B cell (primary cell): ENCODE measurements around the gene TMSB4X. TPM values are rescaled to one million over a fixed set of nuclear protein-coding genes. Genes with fewer than 3 reads are reported as not detected.

ENCODE experiments used
- ATAC-seq: fragments of 200-7000 bp; cut with Tn5 transposase; one replicate; pipeline ENCODE4 v1.10.0; 2021; ENCODE audit warnings: low read depth, mild to moderate bottlenecking, moderate number of reproducible peaks, moderate library complexity
- CTCF ChIA-PET: fragments of 350-600 bp; sonication (Branson Sonifier 250); formaldehyde crosslinking; loops from one replicate; lab custom pipeline; 2021; ENCODE audit warnings: antibody characterized with exemption, inconsistent platforms; lab: Charles Lee
- POLR2A ChIA-PET: fragments of 350-600 bp; sonication (Branson Sonifier 250); formaldehyde crosslinking; loops from one replicate; lab custom pipeline; 2021; ENCODE audit warnings: antibody characterized with exemption; lab: Charles Lee
- DNase-seq: peaks from one replicate; pipeline ENCODE4 v3.0.0; 2013
- H2AFZ ChIP-seq: 2 replicates; pipeline ENCODE4 v1.6.1; 2012; ENCODE audit warnings: mild to moderate bottlenecking, low read depth, low read length; ENCODE audit not compliant: insufficient read depth, poor library complexity, severe bottlenecking
- H3K27ac ChIP-seq, 2 donors: 1 replicate in 1 of 2; 2 replicates in 1 of 2; pipeline ENCODE4 v1.5.1; 2012 to 2013; ENCODE audit warnings: low read length in 2 of 2, mild to moderate bottlenecking in 2 of 2, moderate library complexity in 1 of 2
- H3K27me3 ChIP-seq, 4 experiments: fragments of 200-600 bp in 1 of 4; sonication (generic) in 1 of 4; replicated peaks in 1 of 4; 1 replicate in 2 of 4; 2 replicates in 2 of 4; pipeline versions ENCODE4 v1.6.1 to v1.7.0; 2013 to 2016; ENCODE audit warnings: low read length in 3 of 4, mild to moderate bottlenecking in 2 of 4, mixed read lengths in 1 of 4, moderate library complexity in 1 of 4; ENCODE audit not compliant: insufficient read depth in 4 of 4, control insufficient read depth in 3 of 4; ENCODE audit errors: control extremely low read depth in 1 of 4
- H3K36me3 ChIP-seq, 2 experiments: replicated peaks in 1 of 2; 1 replicate in 1 of 2; 2 replicates in 1 of 2; pipeline versions ENCODE4 v1.6.1 to v1.7.1; 2013; ENCODE audit warnings: low read length in 1 of 2; ENCODE audit not compliant: insufficient read depth in 2 of 2, control insufficient read depth in 1 of 2; ENCODE audit errors: control extremely low read depth in 1 of 2, extremely low read depth in 1 of 2
- H3K4me1 ChIP-seq, 2 donors: fragments of 200-600 bp in 1 of 2; sonication (generic) in 1 of 2; 1 replicate in 1 of 2; 2 replicates in 1 of 2; pipeline versions ENCODE4 v1.5.1 to v1.6.1; 2013 to 2017; ENCODE audit warnings: low read length in 2 of 2; ENCODE audit not compliant: control insufficient read depth in 2 of 2, insufficient read depth in 2 of 2
- H3K4me2 ChIP-seq: replicated peaks from 2 replicates; pipeline ENCODE3; 2012; ENCODE audit warnings: mild to moderate bottlenecking, low read depth, low read length; ENCODE audit not compliant: poor library complexity, severe bottlenecking
- H3K4me3 ChIP-seq, 5 experiments: fragments of 200-600 bp in 1 of 5; sonication (generic) in 1 of 5; 1 replicate in 3 of 5; 2 replicates in 2 of 5; pipeline versions ENCODE4 v1.5.1 to v1.7.0; 2011 to 2016; ENCODE audit warnings: low read length in 4 of 5, mild to moderate bottlenecking in 4 of 5, low read depth in 2 of 5, control low read depth in 1 of 5, moderate library complexity in 1 of 5; ENCODE audit not compliant: insufficient read depth in 1 of 5; ENCODE audit errors: control extremely low read depth in 1 of 5, extremely low read depth in 1 of 5
- H3K79me2 ChIP-seq: fragments of 200-600 bp; sonication (generic); one replicate; pipeline ENCODE4 v1.6.0; 2016; ENCODE audit warnings: low read length; ENCODE audit not compliant: control insufficient read depth, insufficient read depth
- H3K9ac ChIP-seq: fragments of 200-600 bp; sonication (generic); 2 replicates; pipeline ENCODE4 v1.6.1; 2017; ENCODE audit warnings: mild to moderate bottlenecking, low read length, moderate library complexity
- H3K9me3 ChIP-seq, 3 donors: one replicate each; pipeline versions ENCODE4 v1.6.1 to v1.7.1; 2013; ENCODE audit warnings: low read length in 2 of 3; ENCODE audit not compliant: control insufficient read depth in 2 of 3, insufficient read depth in 1 of 3; ENCODE audit errors: control extremely low read depth in 1 of 3
- H4K20me1 ChIP-seq: 2 replicates; pipeline ENCODE4 v1.6.0; 2012; ENCODE audit warnings: mild to moderate bottlenecking, low read length; ENCODE audit not compliant: insufficient read depth, control insufficient read depth, poor library complexity, severe bottlenecking
- H3K27ac Mint-ChIP-seq: one replicate; pipeline ENCODE4 v1.8.0; 2021; ENCODE audit warnings: mixed read lengths
- H3K27me3 Mint-ChIP-seq: one replicate; pipeline ENCODE4 v1.8.0; 2021; ENCODE audit warnings: mixed read lengths
- H3K4me1 Mint-ChIP-seq: one replicate; pipeline ENCODE4 v1.8.0; 2021; ENCODE audit warnings: mixed read lengths
- H3K4me3 Mint-ChIP-seq: one replicate; pipeline ENCODE4 v1.8.0; 2021; ENCODE audit warnings: mixed read lengths
- H3K9me3 Mint-ChIP-seq: one replicate; pipeline ENCODE4 v1.8.0; 2022; ENCODE audit warnings: mixed read lengths; ENCODE audit not compliant: insufficient read depth
- EZH2 ChIP-seq: IDR thresholded peaks from 2 replicates; pipeline ENCODE4 v1.6.1; 2012; ENCODE audit warnings: borderline replicate concordance, low read depth, mild to moderate bottlenecking, moderate library complexity, low read length; ENCODE audit not compliant: insufficient read depth, poor library complexity, severe bottlenecking
- WGBS: methylation state at CpG from one replicate; pipeline ENCODE4 v1.1.5; 2013; ENCODE audit warnings: missing lambda C conversion rate; ENCODE audit not compliant: insufficient coverage; 5-methylcytosine and 5-hydroxymethylcytosine counted together
- intact Hi-C: fragments of 100-400 bp; cut with micrococcal nuclease; formaldehyde crosslinking; loops from one replicate; pipeline ENCODE4 v1.10.0; 2022
- polyA plus RNA-seq: library from polyadenylated mRNA; depleted of rRNA; stranded (reverse); fragments of >200 nt; gene quantifications from 2 replicates; pipeline ENCODE4 v1.2.3, GENCODE V29; 2012
- total RNA-seq, 2 donors: library from RNA; stranded (reverse); fragments of 120-200 nt in 1 of 2; gene quantifications; 1 replicate in 1 of 2; 2 replicates in 1 of 2; pipeline versions ENCODE4 v1.2.3 to v1.2.4, GENCODE V29; 2013 to 2022
- TF ChIP-seq, protein P1 (sequence below): fragments of 200-600 bp; IDR thresholded peaks from one replicate; pipeline ENCODE4 v1.8.0; 2022; ENCODE audit warnings: antibody characterized with exemption, mild to moderate bottlenecking

Gene TMSB4X
- total and polyA plus RNA-seq, 2 donors (not counting 1 experiment from before 2014, with no cell fraction given) = 2,550 to 4,850 TPM

DNA sequence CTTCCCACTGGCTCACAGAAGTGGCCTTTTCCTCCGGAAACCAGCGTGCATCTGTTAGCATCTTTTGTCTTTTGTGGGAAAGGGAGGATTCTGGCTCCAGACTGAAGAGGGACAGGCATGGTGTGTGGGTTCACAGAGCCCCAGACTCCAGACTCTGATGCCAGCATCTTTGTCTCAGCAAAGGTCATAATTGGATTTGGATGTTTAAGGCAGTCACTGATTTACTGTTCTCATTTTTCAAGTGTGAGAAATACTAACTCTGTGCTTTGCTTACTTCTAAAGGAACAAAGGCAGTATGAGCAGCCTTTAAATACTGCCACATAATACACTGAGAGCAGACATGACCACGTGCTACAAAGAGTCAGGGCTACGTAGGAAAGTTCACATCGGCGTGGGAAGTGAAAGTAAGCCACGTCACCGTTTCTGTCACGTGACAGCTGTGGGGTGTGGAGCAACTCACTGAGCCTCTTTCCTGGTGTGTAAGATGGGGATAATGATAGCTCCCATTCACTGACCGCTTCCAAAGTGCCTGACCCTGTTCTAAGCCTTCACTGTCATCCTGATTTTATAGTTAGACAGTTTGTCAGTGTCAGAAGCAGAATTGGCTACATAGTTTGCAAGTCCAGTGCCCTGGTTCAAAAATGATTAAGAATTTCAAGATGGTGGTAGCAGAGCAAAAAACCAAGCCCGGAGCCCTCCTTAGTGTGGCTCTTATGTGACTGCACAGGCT, 24.8 kb upstream of the TMSB4X start:
- intact Hi-C loops = loop anchor here (1.0 to 5.0 kb wide), 2 partner anchors 50 to 307 kb away; no protein-coding TSS in a partner anchor
- Mint-ChIP-seq H3K9me3 (no peaks in the 10 kb centered on the region), H3K27me3 (no peaks in the 10 kb centered on the region), H3K4me1 (peaks cover 75% of the 10 kb centered on the region), H3K4me3 (peak overlapping the region; percentile 75), H3K27ac (peak overlapping the region; percentile 93)
- Histone ChIP-seq H3K4me3 (peak overlapping the region in 4 of 5 experiments; percentile 16 to 30 (median 22)), H4K20me1 (peaks cover 6% of the 10 kb centered on the region), H3K27me3 (no peaks in the 10 kb centered on the region), H3K27ac (peak overlapping the region; percentile 88), H3K79me2 (peaks cover 78% of the 10 kb centered on the region), H3K36me3 (no peaks in the 10 kb centered on the region), H3K9me3 (no peaks in the 10 kb centered on the region), H2AFZ (peak overlapping the region; percentile 10), H3K4me2 (peak overlapping the region; percentile 71), H3K4me1 (peaks cover 82 to 88% of the 10 kb centered on the region in 2 donors), H3K9ac (peak overlapping the region; percentile 44)
- no CpG with 5 or more reads among the region's 11 CpGs for WGBS
- TF ChIP-seq, protein P1, sequence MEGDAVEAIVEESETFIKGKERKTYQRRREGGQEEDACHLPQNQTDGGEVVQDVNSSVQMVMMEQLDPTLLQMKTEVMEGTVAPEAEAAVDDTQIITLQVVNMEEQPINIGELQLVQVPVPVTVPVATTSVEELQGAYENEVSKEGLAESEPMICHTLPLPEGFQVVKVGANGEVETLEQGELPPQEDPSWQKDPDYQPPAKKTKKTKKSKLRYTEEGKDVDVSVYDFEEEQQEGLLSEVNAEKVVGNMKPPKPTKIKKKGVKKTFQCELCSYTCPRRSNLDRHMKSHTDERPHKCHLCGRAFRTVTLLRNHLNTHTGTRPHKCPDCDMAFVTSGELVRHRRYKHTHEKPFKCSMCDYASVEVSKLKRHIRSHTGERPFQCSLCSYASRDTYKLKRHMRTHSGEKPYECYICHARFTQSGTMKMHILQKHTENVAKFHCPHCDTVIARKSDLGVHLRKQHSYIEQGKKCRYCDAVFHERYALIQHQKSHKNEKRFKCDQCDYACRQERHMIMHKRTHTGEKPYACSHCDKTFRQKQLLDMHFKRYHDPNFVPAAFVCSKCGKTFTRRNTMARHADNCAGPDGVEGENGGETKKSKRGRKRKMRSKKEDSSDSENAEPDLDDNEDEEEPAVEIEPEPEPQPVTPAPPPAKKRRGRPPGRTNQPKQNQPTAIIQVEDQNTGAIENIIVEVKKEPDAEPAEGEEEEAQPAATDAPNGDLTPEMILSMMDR = no peak
- no peak for TF ChIP-seq EZH2
- peak; percentile 60 for ATAC-seq
- DNase-seq = peak; percentile 92
- ChIA-PET POLR2A (interaction anchor here (1.3 to 7.9 kb wide), 3 partner anchors 25 to 538 kb away, joined by 3 to 130 read pairs (median 25); partner anchors contain the start of gene TMSB4X), CTCF (interaction anchor here (0.8 to 7.4 kb wide), 9 partner anchors 10 to 539 kb away, joined by 3 to 214 read pairs (median 6); partner anchors contain the start of gene TMSB4X)
